A549 (cell line): ENCODE results near the gene PRSS50.

Experiments
- CEBPB ChIP-seq, 2 experiments: fragments of >200 bp in 1 of 2; sonication (Bioruptor Twin) in 1 of 2; formaldehyde crosslinking in 1 of 2; IDR thresholded peaks; 2 replicates each; pipeline ENCODE4 v1.6.1; 2012 to 2016
- REST ChIP-seq: fragments of 200-600 bp; sonication (generic); IDR thresholded peaks from 2 replicates; pipeline ENCODE4 v1.6.1; 2016; ENCODE audit warnings: antibody characterized with exemption, mild to moderate bottlenecking, moderate library complexity

- TF ChIP-seq CEBPB (IDR thresholded peaks at IDR 0.05) = no peak
- TF ChIP-seq REST = no peak
Measured at GRCh38 chr3:46695177-46695961, 22.3 kb downstream of the PRSS50 start.
